ENCODE results near the gene POU2F3.

POU2F3 gene

DNA sequence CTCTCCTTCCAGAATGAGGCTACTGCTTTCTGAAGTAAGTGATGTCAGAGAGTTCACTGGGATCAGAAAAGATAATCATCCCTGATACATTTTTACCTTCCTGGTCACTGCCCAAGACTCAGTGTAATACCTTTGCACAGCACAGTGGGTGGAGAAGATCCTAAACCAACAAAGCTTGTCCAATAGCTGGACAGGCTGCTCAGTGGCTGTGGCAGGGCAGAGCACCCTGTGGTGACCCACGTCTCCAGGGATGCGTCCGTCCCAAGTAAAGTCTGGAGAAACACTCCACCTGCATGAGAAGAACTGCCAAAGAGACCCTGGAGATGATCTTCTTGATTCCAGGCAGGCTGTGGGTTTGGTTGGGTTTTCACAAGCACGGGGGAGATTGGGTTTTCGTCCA, 54.2 kb downstream of the POU2F3 start:
- Histone ChIP-seq H3K27ac (no peak overlapping the region), H3K4me3 (no peak overlapping the region)
- DNase-seq (ENCODE audit: low spot score): no peak
- TF ChIP-seq, protein P1, sequence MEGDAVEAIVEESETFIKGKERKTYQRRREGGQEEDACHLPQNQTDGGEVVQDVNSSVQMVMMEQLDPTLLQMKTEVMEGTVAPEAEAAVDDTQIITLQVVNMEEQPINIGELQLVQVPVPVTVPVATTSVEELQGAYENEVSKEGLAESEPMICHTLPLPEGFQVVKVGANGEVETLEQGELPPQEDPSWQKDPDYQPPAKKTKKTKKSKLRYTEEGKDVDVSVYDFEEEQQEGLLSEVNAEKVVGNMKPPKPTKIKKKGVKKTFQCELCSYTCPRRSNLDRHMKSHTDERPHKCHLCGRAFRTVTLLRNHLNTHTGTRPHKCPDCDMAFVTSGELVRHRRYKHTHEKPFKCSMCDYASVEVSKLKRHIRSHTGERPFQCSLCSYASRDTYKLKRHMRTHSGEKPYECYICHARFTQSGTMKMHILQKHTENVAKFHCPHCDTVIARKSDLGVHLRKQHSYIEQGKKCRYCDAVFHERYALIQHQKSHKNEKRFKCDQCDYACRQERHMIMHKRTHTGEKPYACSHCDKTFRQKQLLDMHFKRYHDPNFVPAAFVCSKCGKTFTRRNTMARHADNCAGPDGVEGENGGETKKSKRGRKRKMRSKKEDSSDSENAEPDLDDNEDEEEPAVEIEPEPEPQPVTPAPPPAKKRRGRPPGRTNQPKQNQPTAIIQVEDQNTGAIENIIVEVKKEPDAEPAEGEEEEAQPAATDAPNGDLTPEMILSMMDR (IDR thresholded peaks at IDR 0.05): no peak

- Histone ChIP-seq H3K27ac (no peak overlapping the region), H3K4me3 (no peak overlapping the region)
- TF ChIP-seq, protein P1 (IDR thresholded peaks at IDR 0.05): no peak
- DNase-seq (ENCODE audit: low spot score): no peak
Observed at GRCh38 chr11:120295099-120295498, 55.2 kb downstream of the POU2F3 start.

DNA sequence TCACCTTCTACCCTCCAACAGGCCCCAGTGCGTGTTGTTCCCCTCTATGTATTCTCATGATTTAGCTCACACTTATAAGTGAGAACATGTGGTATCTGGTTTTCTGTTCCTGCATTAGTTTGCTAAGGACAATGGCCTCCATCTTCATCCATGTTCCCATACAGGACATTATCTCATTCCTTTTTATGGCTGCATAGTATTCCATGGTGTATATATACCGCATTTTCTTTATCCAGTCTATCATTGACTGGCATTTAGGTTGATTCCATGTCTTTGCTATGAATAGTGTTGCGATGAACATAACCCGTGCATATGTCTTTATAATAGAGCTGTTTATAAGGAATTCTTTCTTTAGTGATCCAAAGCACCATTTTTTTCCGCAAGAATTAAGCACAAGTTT, 56.6 kb downstream of the POU2F3 start:
- no peak overlapping the region for H3K4me3 ChIP-seq
- TF ChIP-seq, protein P1 (IDR thresholded peaks at IDR 0.05): no peak
- DNase-seq (ENCODE audit: low spot score): no peak
- H3K27ac ChIP-seq: no peak overlapping the region

GRCh38 chr11:120298461-120298860, 58.5 kb downstream of the POU2F3 start:
- Histone ChIP-seq H3K27ac (no peak overlapping the region), H3K4me3 (no peak overlapping the region)
- TF ChIP-seq, protein P1 (IDR thresholded peaks at IDR 0.05): no peak
- no peak for DNase-seq (ENCODE audit: low spot score)

DNA sequence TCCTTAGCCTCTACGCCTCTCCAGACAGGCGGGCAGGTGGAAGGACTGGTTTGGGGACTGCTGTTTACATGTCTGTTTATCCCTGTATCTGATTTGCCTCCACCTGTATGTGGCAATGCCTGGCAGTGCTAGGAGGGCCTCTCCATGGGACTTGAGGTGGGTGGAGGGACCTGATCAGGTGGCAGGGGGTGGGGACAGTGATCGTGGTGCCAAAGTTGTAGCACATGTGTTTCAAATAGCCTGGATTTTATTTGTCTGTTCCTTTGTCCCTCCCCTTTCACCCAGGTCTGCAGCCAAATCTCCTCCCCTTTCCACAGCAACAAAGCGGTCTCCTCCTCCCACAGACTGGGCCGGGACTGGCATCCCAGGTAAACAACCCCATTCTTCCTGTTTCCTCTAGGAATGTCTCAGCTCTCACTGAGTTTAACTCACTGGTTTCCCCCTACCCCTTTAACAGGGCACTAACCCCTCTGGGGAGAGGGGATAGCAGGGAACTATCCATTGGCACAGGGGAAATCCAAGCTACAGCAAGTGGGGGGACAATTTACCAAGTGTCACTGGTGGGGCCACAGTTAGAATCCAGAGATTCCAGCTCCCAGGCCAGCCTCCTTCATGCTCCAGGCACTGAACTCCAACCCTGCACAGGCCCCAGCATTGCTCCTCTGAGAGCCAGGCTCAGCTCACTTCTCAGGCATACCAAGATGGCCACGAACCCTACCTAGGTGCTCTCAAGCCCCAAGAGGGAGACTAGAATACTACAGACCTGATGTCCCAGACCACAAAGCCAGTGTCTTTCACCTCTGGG, 62.3 kb downstream of the POU2F3 start:
- no peak for DNase-seq (ENCODE audit: low spot score)
- TF ChIP-seq, protein P1 (IDR thresholded peaks at IDR 0.05): no peak
- Histone ChIP-seq H3K27ac (no peak overlapping the region), H3K4me3 (no peak overlapping the region)

- no peak overlapping the region for H3K27ac ChIP-seq
- TF ChIP-seq, protein P1 (IDR thresholded peaks at IDR 0.05): peak; percentile 87
- DNase-seq (ENCODE audit: low spot score): no peak
Observed at GRCh38 chr11:120303004-120303637, 63.2 kb downstream of the POU2F3 start.

DNA sequence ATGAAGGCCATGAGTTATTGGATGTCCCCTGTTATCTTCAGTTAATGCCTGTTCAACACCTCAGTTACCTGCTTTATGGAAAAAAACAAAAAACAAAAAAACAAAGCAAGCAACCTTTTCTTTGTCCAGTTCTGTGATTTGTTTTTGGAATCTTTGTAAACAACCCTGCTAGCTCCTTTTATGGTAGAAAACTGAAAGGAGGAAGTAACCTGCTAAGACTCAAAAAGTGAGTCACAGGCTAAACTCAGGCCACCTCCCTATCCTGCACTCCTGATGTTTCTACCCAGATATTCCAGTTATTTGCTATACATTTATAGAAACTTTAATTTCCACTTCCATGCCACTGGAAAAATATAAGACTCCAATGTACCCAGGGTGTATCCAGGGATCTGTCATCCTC, 64.6 kb downstream of the POU2F3 start:
- no peak for DNase-seq (ENCODE audit: low spot score)
- TF ChIP-seq, protein P1 (IDR thresholded peaks at IDR 0.05): no peak
- Histone ChIP-seq H3K27ac (no peak overlapping the region), H3K4me3 (no peak overlapping the region)

More at GRCh38 chr11:120303004-120303637, 63.2 kb downstream of the POU2F3 start:
- no peak overlapping the region for H3K4me3 ChIP-seq
